MM.1S (cell line): ENCODE results near the gene MRPS9.

Experiments used
- EZH2 ChIP-seq: fragments of 300-600 bp; sonication (generic); optimal IDR thresholded peaks from 2 replicates; pipeline ENCODE3; 2017; ENCODE audit warnings: low read depth, mild to moderate bottlenecking, antibody characterized with exemption, low read length, mixed read lengths
- EZH2phosphoT487 ChIP-seq: fragments of 300-600 bp; sonication (generic); IDR thresholded peaks from 2 replicates; pipeline ENCODE4 v1.6.1; 2018; ENCODE audit warnings: antibody characterized with exemption, low read length
- TF ChIP-seq, protein P1 (sequence below): fragments of 300-600 bp; sonication (generic); IDR thresholded peaks from 2 replicates; pipeline ENCODE4 v1.5.1; 2016; ENCODE audit warnings: antibody characterized with exemption, low read length, mixed read lengths

DNA sequence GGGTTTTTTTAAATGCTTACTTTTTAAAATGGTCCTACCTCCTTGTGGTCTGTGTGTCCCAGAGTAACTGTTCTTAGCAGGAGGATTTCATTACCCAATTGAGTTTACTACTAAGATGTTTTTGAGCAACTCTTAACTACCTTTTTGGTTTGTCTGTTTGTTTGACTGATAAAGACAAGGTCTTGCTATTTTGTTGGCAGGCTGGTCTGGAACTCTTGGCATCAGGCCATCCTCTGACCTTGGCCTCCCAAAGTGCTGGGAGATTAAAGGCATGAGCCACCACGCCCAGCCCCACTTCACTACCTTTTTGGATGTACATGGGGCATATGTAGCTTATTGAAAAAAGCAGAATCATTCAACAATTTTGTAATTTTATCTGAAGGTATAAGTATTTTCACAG is 14.9 kb downstream of the MRPS9 start:
- TF ChIP-seq EZH2: no peak
- TF ChIP-seq, protein P1, sequence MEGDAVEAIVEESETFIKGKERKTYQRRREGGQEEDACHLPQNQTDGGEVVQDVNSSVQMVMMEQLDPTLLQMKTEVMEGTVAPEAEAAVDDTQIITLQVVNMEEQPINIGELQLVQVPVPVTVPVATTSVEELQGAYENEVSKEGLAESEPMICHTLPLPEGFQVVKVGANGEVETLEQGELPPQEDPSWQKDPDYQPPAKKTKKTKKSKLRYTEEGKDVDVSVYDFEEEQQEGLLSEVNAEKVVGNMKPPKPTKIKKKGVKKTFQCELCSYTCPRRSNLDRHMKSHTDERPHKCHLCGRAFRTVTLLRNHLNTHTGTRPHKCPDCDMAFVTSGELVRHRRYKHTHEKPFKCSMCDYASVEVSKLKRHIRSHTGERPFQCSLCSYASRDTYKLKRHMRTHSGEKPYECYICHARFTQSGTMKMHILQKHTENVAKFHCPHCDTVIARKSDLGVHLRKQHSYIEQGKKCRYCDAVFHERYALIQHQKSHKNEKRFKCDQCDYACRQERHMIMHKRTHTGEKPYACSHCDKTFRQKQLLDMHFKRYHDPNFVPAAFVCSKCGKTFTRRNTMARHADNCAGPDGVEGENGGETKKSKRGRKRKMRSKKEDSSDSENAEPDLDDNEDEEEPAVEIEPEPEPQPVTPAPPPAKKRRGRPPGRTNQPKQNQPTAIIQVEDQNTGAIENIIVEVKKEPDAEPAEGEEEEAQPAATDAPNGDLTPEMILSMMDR: no peak
- no peak for TF ChIP-seq EZH2phosphoT487
